ENCODE results near the gene UNC93B1. TPM values are rescaled to one million over a fixed set of nuclear protein-coding genes. Genes with fewer than 3 reads are reported as not detected.

The UNC93B1 gene, protein sequence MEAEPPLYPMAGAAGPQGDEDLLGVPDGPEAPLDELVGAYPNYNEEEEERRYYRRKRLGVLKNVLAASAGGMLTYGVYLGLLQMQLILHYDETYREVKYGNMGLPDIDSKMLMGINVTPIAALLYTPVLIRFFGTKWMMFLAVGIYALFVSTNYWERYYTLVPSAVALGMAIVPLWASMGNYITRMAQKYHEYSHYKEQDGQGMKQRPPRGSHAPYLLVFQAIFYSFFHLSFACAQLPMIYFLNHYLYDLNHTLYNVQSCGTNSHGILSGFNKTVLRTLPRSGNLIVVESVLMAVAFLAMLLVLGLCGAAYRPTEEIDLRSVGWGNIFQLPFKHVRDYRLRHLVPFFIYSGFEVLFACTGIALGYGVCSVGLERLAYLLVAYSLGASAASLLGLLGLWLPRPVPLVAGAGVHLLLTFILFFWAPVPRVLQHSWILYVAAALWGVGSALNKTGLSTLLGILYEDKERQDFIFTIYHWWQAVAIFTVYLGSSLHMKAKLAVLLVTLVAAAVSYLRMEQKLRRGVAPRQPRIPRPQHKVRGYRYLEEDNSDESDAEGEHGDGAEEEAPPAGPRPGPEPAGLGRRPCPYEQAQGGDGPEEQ
- total RNA-seq (2022; extraction: Qiagen RNA extraction; ENCODE audit: low read depth) = 45.6 to 92.7 TPM (median 83.4 TPM) in 5 replicates

DNA sequence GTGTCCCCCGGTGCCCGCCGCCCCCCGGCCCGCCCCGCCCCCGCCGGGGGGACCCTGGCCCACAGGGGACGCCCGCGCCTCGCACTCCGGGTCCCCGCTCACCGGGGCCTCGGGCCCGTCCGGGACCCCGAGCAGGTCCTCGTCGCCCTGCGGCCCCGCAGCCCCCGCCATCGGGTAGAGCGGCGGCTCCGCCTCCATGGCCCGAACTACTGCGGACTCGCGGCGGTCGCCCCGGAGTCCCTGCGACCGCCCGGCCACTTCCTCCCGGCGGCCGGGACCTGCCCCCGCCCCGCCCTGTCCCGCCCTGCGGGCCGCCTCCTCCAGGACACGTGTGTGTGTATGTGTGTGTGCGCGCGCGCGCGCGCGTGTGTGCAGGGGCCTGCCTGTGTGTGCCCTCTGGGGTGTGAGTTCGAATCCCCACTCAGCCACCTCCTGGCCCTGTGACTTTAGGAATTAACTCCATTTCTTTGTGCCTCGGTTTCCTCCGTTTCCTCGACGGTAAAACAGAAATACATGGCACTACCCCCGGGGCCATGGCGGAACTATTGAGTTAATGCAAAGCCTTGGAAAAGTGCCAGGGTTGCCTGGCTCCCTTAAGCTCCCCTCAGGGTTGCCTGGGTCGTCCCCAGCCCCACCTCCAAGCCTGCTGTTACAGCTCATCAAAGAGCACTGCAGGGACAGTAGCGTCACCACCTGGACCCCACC is at the start of gene UNC93B1:
UNC93B1 (minus strand) TSS at position 252 of the 705 bp plus-strand sequence; CDS start at position 198, 54 bp downstream.

DNA sequence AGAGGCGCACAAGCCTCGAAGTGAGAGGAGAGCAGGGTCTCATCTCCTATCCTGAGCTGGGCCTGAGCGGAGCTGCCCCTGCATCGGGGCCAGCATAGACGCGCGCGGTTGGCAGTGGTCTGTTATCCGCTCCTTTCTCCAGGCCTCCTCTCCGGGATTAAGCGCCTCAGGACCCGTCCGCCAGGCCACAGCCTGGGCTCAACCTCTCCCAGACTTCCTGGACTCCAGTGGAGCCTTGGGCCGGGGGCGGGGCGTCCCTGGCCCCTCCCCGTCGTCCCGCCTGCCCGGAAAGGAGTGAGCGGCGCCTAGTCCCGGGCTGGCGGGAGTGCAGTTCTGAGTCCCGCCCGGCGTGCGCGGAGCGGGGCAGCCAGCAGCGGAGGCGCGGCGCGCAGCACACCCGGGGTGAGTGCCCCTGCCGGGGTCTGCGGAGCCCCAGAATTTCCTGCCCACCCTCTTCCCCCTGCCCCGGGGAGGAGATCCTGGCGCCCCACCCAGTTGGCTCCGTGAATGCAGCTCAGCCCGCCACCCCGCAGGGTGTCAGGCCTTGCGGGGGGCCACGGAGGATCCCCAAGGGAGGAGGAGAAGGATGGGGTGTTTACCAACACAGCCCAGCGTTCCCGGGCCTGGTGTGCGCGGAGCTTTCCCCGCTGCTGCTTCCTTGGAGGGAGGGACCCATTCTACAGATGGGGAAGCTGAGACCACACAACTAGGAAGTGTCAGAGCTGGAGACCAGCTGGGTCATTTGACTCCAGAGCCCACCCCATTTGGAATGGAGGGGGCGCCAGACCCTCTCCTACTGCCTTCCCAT is 35.0 kb upstream of the UNC93B1 start, which contains the start of gene TCIRG1:
TCIRG1 (plus strand) TSS at position 308 of the 808 bp plus-strand sequence. CDS start 2,247 bp downstream, outside the sequence.

DNA sequence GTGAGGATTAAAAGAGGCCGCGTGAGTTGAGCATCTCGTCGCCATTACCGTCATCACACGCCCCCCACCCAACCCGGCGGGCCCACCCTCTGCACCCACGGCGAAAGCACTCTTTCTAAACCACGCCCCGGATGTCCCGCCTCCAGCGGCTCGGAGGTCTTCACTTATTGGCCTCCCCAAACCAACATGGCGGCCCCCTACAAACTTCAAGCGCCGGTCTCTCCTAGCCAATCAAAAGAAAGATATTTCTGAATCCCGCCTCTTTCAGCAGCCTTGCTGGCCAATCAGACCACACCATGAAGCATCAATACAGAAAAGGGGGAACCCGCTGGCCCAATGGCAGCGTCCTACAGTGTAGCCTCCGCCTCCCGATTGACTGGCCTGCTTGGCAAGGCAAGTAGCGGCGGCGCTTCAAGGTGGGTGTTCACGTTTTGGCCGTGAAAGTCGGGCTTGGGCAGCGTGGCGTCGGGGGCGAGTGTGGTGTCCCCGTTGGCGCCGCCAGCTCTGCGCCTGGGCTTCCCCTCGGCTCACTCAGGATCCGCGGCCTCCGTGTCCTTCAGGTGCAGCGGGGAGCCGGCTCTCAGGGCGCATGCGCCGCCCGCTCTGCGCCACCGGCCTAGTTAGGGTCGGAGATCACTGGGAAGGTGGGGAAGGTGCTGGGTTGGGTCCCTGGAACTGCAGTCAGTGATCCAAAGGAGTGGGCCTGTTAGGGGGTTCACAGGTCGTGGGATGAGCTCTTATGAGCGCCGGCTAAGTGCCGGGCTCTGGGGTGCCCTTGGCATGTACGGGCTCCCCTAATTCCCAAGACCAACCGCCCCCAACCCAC is 26.6 kb upstream of the UNC93B1 start, which contains the start of gene NDUFS8:
NDUFS8 (plus strand) TSS at position 364 of the 826 bp plus-strand sequence. CDS start 1,471 bp downstream, outside the sequence.

DNA sequence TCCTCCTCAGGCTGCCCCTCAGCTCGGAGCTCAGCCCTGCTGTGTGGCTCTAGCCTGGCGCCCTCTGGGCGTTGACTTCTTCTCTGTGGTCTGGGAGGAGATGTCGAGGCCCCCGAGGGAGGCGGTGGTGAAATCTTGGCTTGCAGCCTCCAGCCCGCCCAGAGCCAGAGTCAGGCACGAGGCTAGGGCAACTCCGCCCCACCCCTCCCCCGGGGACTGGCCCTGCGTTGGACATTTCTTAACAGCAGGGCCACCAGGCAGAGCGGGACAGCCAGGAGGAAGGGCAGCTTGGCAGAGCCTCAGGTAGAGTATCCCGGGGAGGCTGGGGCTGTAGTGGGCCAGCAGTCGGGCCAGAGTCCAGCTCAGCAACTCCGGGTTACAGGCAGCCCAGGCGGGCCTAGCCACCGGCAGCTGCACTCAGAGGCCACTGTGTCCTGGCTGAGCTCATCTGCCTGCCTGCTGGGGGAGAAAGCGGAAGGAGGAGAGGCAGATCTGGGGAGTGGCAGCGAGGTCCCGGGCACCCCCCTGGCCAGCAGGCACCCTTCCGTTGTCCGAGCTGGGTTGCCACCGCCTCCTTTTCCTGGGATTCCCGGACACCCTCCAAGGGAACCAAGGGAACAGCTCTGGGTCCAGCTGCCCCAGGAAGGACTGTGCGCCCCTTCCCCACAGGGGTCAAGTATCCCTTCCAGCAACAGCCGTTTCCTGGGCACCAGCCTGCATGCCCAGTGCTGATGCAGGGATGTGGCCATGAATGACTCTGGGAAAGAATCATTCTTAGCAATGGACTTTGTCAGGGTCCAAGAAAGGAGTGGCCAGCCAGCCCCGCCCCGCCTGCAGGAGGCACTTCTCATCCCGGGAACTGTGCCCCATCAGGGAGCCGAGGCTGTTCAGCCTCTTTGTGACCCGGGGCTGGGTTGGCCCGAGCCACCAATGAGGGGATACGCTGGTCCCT is 6.5 kb upstream of the UNC93B1 start, which contains the start of gene ALDH3B1:
ALDH3B1 (plus strand) TSS at position 238 of the 952 bp plus-strand sequence. CDS start 4,971 bp downstream, outside the sequence.

Other genes with a start within 250 kb of the UNC93B1 start
- 91.9 to 140 TPM (median 128 TPM) in 5 replicates for gene ALDH3B1, start 6.2 kb upstream of the UNC93B1 start, total RNA-seq (2022; extraction: Qiagen RNA extraction; ENCODE audit: low read depth)
- gene NDUFS8, start 26.6 kb upstream of the UNC93B1 start, total RNA-seq (2022; extraction: Qiagen RNA extraction; ENCODE audit: low read depth) = 212 to 391 TPM (median 374 TPM) in 5 replicates
- 55.6 to 194 TPM (median 142 TPM) in 5 replicates for gene TCIRG1, start 34.9 kb upstream of the UNC93B1 start, total RNA-seq (2022; extraction: Qiagen RNA extraction; ENCODE audit: low read depth)
- gene CHKA, start 117.3 kb upstream of the UNC93B1 start, total RNA-seq (2022; extraction: Qiagen RNA extraction; ENCODE audit: low read depth) = 27.3 to 33.8 TPM (median 32.4 TPM) in 5 replicates
- gene KMT5B, start 209.2 kb upstream of the UNC93B1 start, total RNA-seq (2022; extraction: Qiagen RNA extraction; ENCODE audit: low read depth) = 17.2 to 25.8 TPM (median 21.1 TPM) in 5 replicates

All from A549 treated with ZK216348 at 1 μM for 4 hours (cell line).